SK-N-MC (cell line): Measurements from ENCODE around the gene CNOT10.

Source experiments
- EZH2 ChIP-seq: fragments of 200-600 bp; sonication (generic); IDR thresholded peaks from one replicate; pipeline ENCODE4 v1.6.1; 2017; ENCODE audit warnings: antibody characterized with exemption
- POLR2AphosphoS5 ChIP-seq: IDR thresholded peaks from 2 replicates; pipeline ENCODE4 v1.6.1; 2012; ENCODE audit warnings: mild to moderate bottlenecking, low read depth, low read length, borderline replicate concordance

GRCh38 chr3:32643354-32643753 is 41.6 kb upstream of the CNOT10 start:
- TF ChIP-seq EZH2: no peak
- no peak for TF ChIP-seq POLR2AphosphoS5
